Activated T-cell treated with anti-CD3 and anti-CD28 coated beads for 24 hours (primary cell): ENCODE data around the gene KCNJ1.

ENCODE experiments used
- DNase-seq: peaks from one replicate; pipeline ENCODE4 v3.0.0-alpha.2; 2020; ENCODE audit warnings: low read depth

Gene KCNJ1

GRCh38 chr11:128848815-128849455, 18.2 kb downstream of the KCNJ1 start:
- DNase-seq: peak; percentile 35

DNA sequence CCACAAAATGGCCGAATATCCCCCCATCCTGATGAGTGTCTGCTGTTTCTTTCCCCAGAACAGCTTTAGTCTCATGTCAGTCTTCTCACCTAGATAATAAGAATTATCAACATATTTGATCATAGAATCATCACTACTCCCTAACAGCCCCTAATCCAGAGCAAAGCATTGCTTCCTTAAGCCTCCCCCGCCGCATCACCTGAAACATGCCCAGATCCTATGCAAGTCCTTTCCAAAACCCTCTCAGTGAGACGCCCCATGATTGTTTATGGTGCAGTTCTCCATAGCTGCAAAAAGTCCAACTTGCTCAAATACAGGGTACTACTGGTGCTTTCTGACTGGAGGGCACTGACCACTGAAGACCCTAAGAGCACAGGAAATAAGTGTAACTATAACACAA, 20.1 kb downstream of the KCNJ1 start:
- DNase-seq: no peak

DNA sequence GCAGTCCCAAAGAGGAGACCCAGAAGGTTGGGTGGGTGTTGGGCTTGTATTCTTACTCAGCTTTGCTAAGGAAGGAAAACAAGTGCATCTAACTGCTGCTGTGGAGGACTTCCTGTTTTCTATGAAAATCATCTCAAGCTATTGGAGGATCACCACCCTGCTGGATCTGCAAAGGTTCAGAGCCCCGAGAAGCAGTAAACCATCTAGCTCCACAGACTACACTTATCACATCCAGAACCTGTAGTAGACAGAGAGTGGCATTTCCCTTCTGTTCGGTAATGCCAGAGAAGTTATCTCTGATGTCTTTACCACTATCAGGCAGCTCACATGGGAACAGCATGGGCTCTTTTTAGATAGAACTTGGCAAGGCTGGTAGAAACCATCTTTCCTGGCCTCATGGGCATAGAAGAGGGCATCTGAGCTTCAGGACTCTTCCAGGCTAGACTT, 21.7 kb downstream of the KCNJ1 start:
- DNase-seq: no peak

DNA sequence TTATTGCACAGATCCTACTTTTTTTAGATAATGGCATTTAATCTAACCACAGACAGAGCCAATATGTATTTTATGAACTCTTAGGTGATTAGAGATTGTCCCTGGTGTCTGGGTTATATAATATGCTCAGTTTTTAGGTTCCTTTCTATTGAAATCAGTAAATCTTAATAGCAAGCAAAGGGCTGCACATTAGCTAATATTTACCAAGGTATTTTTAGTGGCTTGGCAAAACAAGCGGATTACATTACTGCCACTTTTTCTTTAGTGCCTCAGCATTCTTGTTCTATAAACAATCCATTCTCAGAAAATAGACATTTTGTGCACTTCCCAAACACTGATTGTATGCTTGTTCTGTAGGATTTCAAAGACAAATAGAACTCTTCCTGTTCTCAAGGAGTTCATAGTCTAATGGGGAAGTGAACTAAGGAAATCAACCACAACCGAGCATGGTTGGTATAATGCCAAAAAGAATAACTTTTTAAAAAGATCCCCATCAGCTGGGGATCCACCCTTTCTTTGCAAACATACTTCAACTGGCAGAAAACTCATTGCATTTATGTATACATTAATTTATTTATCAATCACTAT, 23.8 kb downstream of the KCNJ1 start:
- DNase-seq: no peak

- DNase-seq: no peak
Measured at GRCh38 chr11:128841461-128842072, 25.5 kb downstream of the KCNJ1 start.

GRCh38 chr11:128840783-128841182, 26.3 kb downstream of the KCNJ1 start:
- no peak for DNase-seq

- DNase-seq: no peak
Measured at GRCh38 chr11:128840137-128840536, 27.0 kb downstream of the KCNJ1 start.

GRCh38 chr11:128839081-128839480, 28.0 kb downstream of the KCNJ1 start:
- DNase-seq: no peak

DNA sequence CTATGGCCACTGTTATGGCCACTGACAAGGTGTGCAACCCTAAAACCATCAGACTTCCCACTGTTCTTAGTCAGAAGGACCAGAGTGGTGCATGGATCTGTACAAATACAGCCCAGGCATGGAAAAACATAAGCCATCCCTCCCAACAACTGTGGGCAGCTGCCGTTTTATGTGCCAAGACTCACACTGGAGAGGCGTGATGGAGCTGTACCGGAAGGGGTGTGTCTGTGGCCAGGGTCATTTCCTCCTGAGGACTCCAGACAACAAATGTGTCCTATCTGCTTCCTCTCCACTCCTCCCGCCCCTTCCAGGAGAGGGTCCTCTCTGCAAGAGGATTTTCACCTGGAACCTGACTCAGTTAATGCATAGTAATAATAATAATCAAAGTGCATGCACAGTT, 29.5 kb downstream of the KCNJ1 start:
- DNase-seq: no peak

GRCh38 chr11:128835741-128836430, 31.2 kb downstream of the KCNJ1 start:
- DNase-seq: no peak

GRCh38 chr11:128834157-128834556, 32.9 kb downstream of the KCNJ1 start:
- DNase-seq: no peak

GRCh38 chr11:128832121-128832497, 35.0 kb downstream of the KCNJ1 start:
- DNase-seq: no peak

DNA sequence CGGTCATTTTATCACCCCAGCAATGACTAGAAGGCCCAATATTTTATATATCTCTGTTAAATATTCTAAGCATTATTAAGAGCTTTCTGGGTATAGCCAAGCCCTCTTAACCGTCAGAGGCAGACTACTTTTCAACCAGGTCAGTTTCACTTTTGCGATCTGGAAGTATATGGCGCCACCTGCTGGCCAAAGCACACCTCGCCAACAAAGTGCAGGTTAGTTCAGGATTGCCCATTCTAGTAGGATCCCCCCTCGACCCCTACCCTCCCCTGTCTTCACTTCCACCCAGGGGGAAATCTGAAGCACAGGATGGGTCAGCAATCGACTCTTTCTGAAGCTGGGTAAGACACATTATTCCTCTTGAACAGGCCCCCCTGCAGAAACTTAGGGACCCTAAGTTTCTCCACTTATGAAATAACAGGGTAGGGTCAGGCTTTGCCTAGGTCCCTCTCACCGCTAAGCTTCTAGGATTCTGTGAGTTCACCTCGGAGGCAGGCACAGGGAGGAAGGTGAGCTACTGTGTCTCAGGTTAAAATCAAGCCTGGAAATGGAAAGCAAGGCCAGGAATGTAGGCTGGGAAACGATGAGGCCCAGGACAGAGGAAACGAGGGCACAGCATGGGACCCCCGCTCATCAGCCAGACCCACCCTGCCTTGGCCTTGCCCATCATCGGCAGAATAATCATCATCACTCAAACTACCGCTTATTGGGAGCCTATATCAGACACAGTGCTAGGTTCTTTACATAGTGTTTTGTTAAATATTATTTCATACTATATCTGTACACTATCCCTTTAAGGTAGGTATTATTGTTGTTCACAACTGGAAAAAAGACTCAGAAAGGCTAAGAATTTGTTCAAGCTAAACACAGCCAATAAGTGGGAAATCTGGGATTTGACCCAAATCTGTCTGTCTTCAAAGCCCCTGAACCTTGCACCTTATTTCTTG, 35.6 kb downstream of the KCNJ1 start:
- peak; percentile 82 for DNase-seq

DNA sequence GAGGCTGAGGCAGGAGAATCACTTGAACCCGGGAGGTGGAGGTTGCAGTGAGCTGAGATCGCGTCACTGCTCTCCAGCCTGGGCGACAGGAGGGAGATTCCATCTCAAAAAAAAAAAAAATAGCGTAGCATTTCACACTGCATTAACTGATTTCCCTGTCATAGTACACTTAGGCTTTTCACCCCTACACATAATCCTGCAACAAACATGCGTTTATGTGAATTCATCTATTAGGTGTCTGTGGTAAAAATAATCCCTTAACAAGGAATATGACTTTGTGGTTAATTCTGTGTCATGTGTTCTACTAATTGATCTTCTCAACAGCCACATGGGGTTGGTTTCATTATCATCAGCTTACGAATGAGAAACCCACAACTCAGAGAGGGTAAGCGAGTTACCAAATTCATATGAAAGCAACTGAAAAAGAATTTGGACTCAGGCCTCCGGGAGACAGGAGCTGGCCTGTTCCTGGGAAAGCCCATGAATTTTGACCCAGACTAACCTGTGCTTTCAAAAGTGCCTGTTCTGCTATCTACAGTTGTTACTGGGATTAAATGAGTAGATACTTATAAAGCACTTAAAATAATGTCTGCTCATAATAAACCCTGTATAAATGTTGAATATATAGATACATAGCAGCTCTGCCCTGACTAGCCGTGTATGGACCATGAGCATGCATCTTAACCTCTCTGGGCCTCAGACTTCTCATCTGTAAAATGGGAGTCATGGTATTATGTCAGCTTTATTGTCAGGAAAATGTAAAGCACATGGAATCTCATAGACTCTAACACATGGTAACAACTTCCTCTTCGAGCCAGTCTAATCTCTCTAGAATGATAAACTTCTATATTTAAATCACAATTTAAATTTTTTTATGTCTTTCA, 36.6 kb downstream of the KCNJ1 start:
- no peak for DNase-seq

- DNase-seq: no peak
Measured at GRCh38 chr11:128828350-128828749, 38.7 kb downstream of the KCNJ1 start.

- no peak for DNase-seq
Measured at GRCh38 chr11:128827191-128827893, 39.8 kb downstream of the KCNJ1 start.

GRCh38 chr11:128825050-128825784, 41.9 kb downstream of the KCNJ1 start:
- DNase-seq: no peak

DNA sequence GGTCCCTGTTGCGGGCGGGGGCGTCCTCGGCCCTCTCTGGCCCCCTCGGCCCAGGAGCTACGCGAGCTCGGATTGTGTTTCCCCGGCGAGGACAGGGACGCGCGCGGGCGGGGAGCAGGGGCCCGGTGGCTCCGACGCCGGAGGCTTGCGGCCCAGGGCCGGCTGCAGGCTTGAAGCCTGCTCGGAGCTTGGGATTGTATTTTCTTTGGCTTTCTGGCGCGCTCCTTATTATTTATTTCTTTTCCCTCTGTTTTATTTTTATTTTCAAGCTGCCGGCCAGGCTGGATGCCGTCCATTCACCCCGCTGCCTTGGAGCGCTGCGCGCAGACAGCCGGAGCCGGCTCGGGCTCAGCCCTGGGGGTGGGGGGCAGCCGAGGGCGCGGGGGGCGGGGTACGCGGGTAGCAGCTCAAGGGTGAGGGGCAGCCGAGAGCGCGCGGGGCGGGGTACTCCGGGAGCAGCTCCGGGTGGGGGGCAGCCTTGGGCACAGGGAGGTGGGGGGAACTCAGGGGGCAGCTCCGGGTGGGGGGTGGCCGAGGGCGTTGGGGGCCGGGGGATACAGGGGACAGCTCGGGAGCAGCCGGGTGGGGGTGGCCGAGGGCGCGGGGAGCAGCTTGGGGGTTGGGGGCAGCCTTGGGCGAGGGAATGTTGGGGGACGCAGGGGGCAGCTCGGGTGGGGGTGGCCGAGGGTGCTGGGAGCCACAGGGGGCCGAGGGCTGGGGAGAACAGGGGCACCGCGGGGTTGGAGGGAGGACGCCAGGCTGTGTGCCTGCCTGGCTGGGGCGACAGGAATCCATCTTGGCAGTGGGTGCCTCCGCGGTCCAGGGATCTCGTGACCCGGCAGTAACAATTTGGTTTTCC, 42.7 kb downstream of the KCNJ1 start:
- no peak for DNase-seq

DNA sequence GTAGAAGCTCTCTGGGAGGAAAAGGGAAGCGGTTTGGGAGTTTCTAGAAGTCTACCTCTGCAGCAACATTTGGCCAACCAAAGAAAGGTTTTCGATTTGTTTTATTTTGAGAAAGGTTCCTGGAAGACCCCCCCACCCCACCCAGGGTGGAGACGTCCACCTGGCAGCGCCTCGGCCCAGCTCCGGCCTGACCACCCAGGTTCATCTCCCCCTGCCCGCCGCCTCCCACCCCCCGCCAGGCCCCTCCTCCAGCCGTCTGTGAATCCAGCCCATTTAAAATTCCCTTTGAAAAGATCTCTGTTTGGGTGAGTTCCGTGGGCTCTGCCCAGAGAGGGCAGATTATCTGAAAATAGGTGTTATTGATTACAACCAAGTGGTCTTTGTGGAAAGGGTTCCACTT, 43.3 kb downstream of the KCNJ1 start:
- DNase-seq: no peak
